ENCODE results near the gene LRRC27. TPM values are rescaled to one million over a fixed set of nuclear protein-coding genes. Genes with fewer than 3 reads are reported as not detected.

LRRC27 gene
- polyA plus RNA-seq, 3 donors: 3.6 to 12.8 (median 3.6) TPM

GRCh38 chr10:132420981-132421846 is 89.2 kb downstream of the LRRC27 start:
- H2AFZ ChIP-seq (ENCODE audit: insufficient read depth, low read depth, low read length, poor library complexity, severe bottlenecking): no peak overlapping the region
- H3K36me3 ChIP-seq (replicated peaks in 1 of 2; ENCODE audit: control insufficient read depth in 1 of 2, insufficient read depth in 2 of 2, low read length in 2 of 2): no peaks in the 10 kb centered on the region
- Mint-ChIP-seq H3K4me1 (peaks cover 64% of the 10 kb centered on the region), H3K4me3 (peak overlapping the region; percentile 62 to 70), H3K9me3 (peaks cover 0 to 2% (median 0%) of the 10 kb centered on the region in 7 donors), H3K36me3 (peaks cover 0 to 2% of the 10 kb centered on the region in 2 donors), H3K27ac (peak overlapping the region; percentile 91 to 99 (median 95)), H3K27me3 (ENCODE audit: low read depth in 3 of 3) (no peaks in the 10 kb centered on the region)
- peak overlapping the region; percentile 68 for H3K4me2 ChIP-seq (replicated peaks; ENCODE audit: extremely low read depth, low read length, poor library complexity, severe bottlenecking)
- peak overlapping the region; percentile 78 for H3K9ac ChIP-seq (ENCODE audit: insufficient read depth, low read length, poor library complexity, severe bottlenecking)
- intact Hi-C loops (cut with micrococcal nuclease): loop anchor here in 1 of 2 donors (2.0 kb wide), 2 partner anchors 22 to 26 kb away; no protein-coding TSS in a partner anchor
- no peak for TF ChIP-seq CTCF (IDR thresholded peaks at IDR 0.05)
- peaks cover 30% of the 10 kb centered on the region for H3K79me2 ChIP-seq (ENCODE audit: insufficient read depth, low read length)
- no peaks in the 10 kb centered on the region for H3K27me3 ChIP-seq (ENCODE audit: control insufficient read depth in 2 of 2, insufficient read depth in 2 of 2, low read length in 2 of 2)
- under 1% methylated on average over 29 of the region's 33 CpGs for WGBS (ENCODE audit: insufficient coverage)
- H3K4me1 ChIP-seq (ENCODE audit: control insufficient read depth in 1 of 2, insufficient read depth in 2 of 2, low read length in 2 of 2): peaks cover 76 to 78% of the 10 kb centered on the region in 2 donors
- peak; percentile 66 to 80 (median 71) for DNase-seq
- no peaks in the 10 kb centered on the region for H3K9me3 ChIP-seq (replicated peaks in 1 of 2; ENCODE audit: control insufficient read depth in 1 of 2, insufficient read depth in 1 of 2, low read length in 2 of 2)
- H3K27ac ChIP-seq (ENCODE audit: low read depth in 1 of 2, low read length in 2 of 2): peak overlapping the region; percentile 91 to 96
- H4K20me1 ChIP-seq (ENCODE audit: insufficient read depth, low read length): no peaks in the 10 kb centered on the region
- H3K4me3 ChIP-seq (replicated peaks in 1 of 3; ENCODE audit: low read depth in 2 of 3, low read length in 3 of 3): peak overlapping the region in 2 of 3 experiments; percentile 17 to 70

GRCh38 chr10:132421847-132422751 is 90.1 kb downstream of the LRRC27 start:
- no peaks in the 10 kb centered on the region for H4K20me1 ChIP-seq (ENCODE audit: insufficient read depth, low read length)
- peak overlapping the region; percentile 91 to 99 (median 95) for H3K27ac Mint-ChIP-seq
- peaks cover 67 to 69% of the 10 kb centered on the region in 2 donors for H3K4me1 ChIP-seq (ENCODE audit: control insufficient read depth in 1 of 2, insufficient read depth in 2 of 2, low read length in 2 of 2)
- H3K9me3 Mint-ChIP-seq: peaks cover 0 to 2% (median 0%) of the 10 kb centered on the region in 7 donors
- peaks cover 0 to 2% of the 10 kb centered on the region in 2 donors for H3K36me3 Mint-ChIP-seq
- H3K9ac ChIP-seq (ENCODE audit: insufficient read depth, low read length, poor library complexity, severe bottlenecking): peak overlapping the region; percentile 78
- H3K4me3 ChIP-seq (replicated peaks in 1 of 3; ENCODE audit: low read depth in 2 of 3, low read length in 3 of 3): peak overlapping the region; percentile 2 to 70 (median 17)
- H3K27me3 ChIP-seq (ENCODE audit: control insufficient read depth in 2 of 2, insufficient read depth in 2 of 2, low read length in 2 of 2): no peaks in the 10 kb centered on the region
- H3K4me3 Mint-ChIP-seq: peak overlapping the region; percentile 62 to 72
- no peaks in the 10 kb centered on the region for H3K27me3 Mint-ChIP-seq (ENCODE audit: low read depth in 3 of 3)
- intact Hi-C loops (cut with micrococcal nuclease): loop anchor here in 1 of 2 donors (2.0 kb wide), 2 partner anchors 23 to 25 kb away; no protein-coding TSS in a partner anchor
- peak overlapping the region; percentile 68 for H3K4me2 ChIP-seq (replicated peaks; ENCODE audit: extremely low read depth, low read length, poor library complexity, severe bottlenecking)
- no peak for TF ChIP-seq CTCF (IDR thresholded peaks at IDR 0.05)
- H2AFZ ChIP-seq (ENCODE audit: insufficient read depth, low read depth, low read length, poor library complexity, severe bottlenecking): peak overlapping the region; percentile 51
- WGBS (ENCODE audit: insufficient coverage): 17% methylated on average over 17 of the region's 30 CpGs
- H3K27ac ChIP-seq (ENCODE audit: low read depth in 1 of 2, low read length in 2 of 2): peak overlapping the region; percentile 91 to 96
- H3K9me3 ChIP-seq (replicated peaks in 1 of 2; ENCODE audit: control insufficient read depth in 1 of 2, insufficient read depth in 1 of 2, low read length in 2 of 2): no peaks in the 10 kb centered on the region
- peaks cover 60% of the 10 kb centered on the region for H3K4me1 Mint-ChIP-seq
- peaks cover 24% of the 10 kb centered on the region for H3K79me2 ChIP-seq (ENCODE audit: insufficient read depth, low read length)
- no peaks in the 10 kb centered on the region for H3K36me3 ChIP-seq (replicated peaks in 1 of 2; ENCODE audit: control insufficient read depth in 1 of 2, insufficient read depth in 2 of 2, low read length in 2 of 2)
- no peak for DNase-seq
